GM20000 (cell line): ENCODE measurements around the gene SLC6A8.
"Not testable (repeated sequence)": the region's sequence is repeated elsewhere in the genome, so short reads cannot be mapped to it uniquely, and the experiment has no call there.

Experiments used
- DNase-seq: peaks from one replicate; pipeline ENCODE4 v3.0.0; 2012; ENCODE audit warnings: low spot score
- TF ChIP-seq, protein P1 (sequence below): IDR thresholded peaks from 2 replicates; pipeline ENCODE4 v1.5.1; 2012; ENCODE audit warnings: mild to moderate bottlenecking, control low read depth; ENCODE audit errors: extremely low read depth, missing control alignments

SLC6A8 gene

GRCh38 chrX:153739754-153740486 lies 52.2 kb downstream of the SLC6A8 start:
- TF ChIP-seq, protein P1, sequence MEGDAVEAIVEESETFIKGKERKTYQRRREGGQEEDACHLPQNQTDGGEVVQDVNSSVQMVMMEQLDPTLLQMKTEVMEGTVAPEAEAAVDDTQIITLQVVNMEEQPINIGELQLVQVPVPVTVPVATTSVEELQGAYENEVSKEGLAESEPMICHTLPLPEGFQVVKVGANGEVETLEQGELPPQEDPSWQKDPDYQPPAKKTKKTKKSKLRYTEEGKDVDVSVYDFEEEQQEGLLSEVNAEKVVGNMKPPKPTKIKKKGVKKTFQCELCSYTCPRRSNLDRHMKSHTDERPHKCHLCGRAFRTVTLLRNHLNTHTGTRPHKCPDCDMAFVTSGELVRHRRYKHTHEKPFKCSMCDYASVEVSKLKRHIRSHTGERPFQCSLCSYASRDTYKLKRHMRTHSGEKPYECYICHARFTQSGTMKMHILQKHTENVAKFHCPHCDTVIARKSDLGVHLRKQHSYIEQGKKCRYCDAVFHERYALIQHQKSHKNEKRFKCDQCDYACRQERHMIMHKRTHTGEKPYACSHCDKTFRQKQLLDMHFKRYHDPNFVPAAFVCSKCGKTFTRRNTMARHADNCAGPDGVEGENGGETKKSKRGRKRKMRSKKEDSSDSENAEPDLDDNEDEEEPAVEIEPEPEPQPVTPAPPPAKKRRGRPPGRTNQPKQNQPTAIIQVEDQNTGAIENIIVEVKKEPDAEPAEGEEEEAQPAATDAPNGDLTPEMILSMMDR, result no peak

DNA sequence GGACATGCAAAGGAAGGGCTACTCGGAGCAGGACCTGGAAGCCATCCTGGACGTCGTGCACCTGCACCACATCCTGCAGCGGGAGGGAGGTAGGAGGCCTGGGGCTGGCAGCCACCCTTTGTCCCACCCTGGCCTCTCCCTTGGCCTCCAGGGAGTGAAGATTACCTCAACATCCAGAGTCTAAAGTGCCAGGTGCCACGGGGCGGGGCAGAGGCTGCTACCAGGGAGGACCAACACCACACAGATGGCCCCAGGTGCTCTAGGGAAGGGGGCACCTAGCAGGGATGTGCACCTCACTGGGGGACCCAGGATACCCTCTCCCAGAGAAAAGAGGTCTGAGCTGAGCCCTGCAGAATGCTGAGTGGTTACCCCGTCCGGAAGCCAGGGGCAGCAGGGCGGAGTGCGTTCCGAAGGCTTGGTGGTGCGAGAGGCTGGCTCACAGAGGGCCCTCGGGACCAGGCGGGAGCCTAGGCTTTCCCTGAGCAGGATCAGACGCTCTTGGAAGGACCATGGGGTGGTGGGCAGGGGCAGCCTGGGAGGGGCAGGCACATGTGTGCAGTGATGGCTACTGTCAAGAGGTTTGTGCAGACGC lies 53.0 kb downstream of the SLC6A8 start:
- DNase-seq, result no peak
- TF ChIP-seq, protein P1, result no peak

More at GRCh38 chrX:153739754-153740486, 52.2 kb downstream of the SLC6A8 start:
- DNase-seq, result no peak

DNA sequence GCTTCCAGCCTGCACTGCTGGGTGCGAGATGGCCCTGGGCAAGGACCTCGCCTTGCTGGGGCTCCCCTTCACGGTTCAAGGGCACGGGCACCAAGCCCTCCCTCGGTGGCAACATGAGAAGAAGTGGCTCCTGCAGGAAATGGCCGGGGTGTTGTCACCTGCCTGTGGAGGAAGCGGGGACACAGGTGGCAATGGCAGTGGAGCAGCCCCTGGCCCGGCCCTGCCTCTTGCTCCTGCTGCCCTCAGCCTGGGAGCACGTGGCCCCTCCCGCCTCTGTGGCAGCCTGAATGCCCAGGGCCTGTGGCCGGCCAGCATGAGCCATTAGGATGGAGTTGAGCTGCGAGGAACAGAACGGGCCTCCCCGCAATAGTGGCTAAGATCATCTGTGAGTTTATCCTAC lies 53.7 kb downstream of the SLC6A8 start:
- TF ChIP-seq, protein P1, result no peak
- no peak for DNase-seq

GRCh38 chrX:153742111-153742510 lies 54.4 kb downstream of the SLC6A8 start:
- not testable (repeated sequence) for DNase-seq

DNA sequence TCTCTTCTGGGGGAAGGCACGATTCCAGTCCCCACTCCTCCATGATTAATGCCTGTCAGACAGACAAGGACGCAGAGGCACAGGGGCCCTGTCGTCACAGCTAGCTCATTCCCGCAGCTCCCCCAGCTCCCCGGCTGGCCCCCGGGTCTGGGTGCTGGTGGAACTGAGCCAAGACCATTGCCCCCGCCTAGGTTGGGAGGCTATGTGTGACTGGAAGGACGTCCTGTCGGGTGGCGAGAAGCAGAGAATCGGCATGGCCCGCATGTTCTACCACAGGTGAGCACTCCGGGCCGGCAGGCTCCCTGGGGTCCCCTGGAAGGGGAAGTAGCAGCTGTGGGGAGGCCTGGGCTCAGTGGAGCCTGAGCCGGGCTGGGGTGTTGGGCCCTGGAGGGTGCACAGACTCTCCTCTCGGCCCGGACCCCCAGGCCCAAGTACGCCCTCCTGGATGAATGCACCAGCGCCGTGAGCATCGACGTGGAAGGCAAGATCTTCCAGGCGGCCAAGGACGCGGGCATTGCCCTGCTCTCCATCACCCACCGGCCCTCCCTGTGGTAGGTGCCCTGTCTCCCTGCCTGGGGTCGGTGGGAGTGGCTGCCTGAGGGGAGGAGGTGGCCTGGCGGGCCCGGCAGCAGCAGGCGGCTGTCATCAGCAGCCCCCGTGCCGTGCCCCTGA lies 55.2 kb downstream of the SLC6A8 start:
- not testable (repeated sequence) for DNase-seq

GRCh38 chrX:153743468-153744209 lies 55.9 kb downstream of the SLC6A8 start:
- DNase-seq, result not testable (repeated sequence)

DNA sequence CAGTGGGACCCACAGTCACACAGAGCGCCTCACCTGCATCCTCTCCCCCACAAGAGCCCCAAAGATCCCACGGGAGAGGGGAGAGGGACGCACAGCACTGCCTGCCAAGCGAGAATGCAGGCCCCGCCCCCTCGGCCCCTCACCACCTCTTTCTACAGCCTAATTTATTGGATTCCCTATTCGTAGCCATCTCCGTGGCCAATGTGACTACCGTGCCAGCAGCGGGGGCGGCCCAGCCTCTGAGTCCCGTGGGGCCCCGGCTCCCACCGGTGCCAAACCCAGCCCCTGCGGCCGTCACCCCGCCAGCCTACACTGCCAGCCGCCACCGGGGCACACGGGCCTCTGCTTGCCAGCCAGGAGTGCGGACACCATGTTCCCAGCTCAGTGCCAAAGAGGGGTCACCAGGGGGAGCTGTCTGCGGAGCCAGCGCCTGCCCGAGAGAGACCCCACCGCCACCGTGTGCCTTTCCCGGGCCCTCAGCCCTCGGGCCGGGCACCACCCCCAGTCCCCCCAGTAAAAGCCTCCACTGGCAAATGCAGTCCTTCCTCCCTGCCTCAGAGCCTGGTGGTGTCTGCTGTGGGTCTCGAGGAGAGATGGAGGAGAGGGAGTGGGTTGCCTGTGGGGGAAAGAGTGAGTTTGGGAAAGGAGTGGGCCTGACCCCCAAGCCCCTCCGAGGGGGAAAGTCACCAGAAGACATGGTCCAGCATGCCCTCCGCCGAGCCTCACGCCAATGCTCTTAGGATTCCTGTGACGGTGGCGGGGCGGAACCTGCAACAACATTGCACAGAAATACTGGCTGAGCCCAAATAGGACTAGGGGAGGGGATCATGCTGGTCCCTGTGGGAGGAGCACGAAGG lies 56.7 kb downstream of the SLC6A8 start:
- DNase-seq, result no peak
- TF ChIP-seq, protein P1, result no peak

- not testable (repeated sequence) for DNase-seq
These were observed 57.3 kb downstream of the SLC6A8 start for GRCh38 chrX:153745067-153745433.
